HG02840 (cell line): ENCODE results near the gene PROC.

Experiments used
- ATAC-seq: cut with Tn5 transposase; IDR thresholded peaks from one replicate; pipeline ENCODE4 v1.9.1; 2021; ENCODE audit warnings: mild to moderate bottlenecking, moderate library complexity, moderate number of reproducible peaks; ENCODE audit not compliant: unreplicated experiment, low FRiP score

PROC gene

GRCh38 chr2:127418300-127419111 is at the start of gene PROC:
Gene PROC (plus strand): TSS chr2:127418427. CDS start chr2:127419943, 1,516 bp downstream.
- ATAC-seq = no peak

GRCh38 chr2:127370010-127370409 is 48.2 kb upstream of the PROC start:
- no peak for ATAC-seq

GRCh38 chr2:127371037-127371436 is 47.2 kb upstream of the PROC start:
- no peak for ATAC-seq

- no peak for ATAC-seq
Observed at GRCh38 chr2:127373362-127374083, 44.7 kb upstream of the PROC start.

- no peak for ATAC-seq
Observed at GRCh38 chr2:127376257-127376656, 42.0 kb upstream of the PROC start.

- no peak for ATAC-seq
Observed at GRCh38 chr2:127377262-127377661, 41.0 kb upstream of the PROC start.

- no peak for ATAC-seq
Observed at GRCh38 chr2:127378720-127379119, 39.5 kb upstream of the PROC start.

- ATAC-seq = no peak
Observed at GRCh38 chr2:127379712-127380355, 38.4 kb upstream of the PROC start.

GRCh38 chr2:127381762-127382161 is 36.5 kb upstream of the PROC start:
- ATAC-seq = no peak

- ATAC-seq = no peak
Observed at GRCh38 chr2:127382831-127383230, 35.4 kb upstream of the PROC start.

GRCh38 chr2:127384529-127384928 is 33.7 kb upstream of the PROC start:
- ATAC-seq = no peak

- no peak for ATAC-seq
Observed at GRCh38 chr2:127386246-127386645, 32.0 kb upstream of the PROC start.

- ATAC-seq = peak; percentile 68
Observed at GRCh38 chr2:127386764-127387654, 31.2 kb upstream of the PROC start.

- ATAC-seq = peak; percentile 69
Observed at GRCh38 chr2:127387655-127388422, 30.4 kb upstream of the PROC start, which contains the start of gene MAP3K2. Gene MAP3K2 (minus strand): TSS chr2:127387975. CDS start chr2:127343129, 44,846 bp downstream.

GRCh38 chr2:127388423-127389164 is 29.6 kb upstream of the PROC start:
- ATAC-seq = peak; percentile 3

- ATAC-seq = no peak
Observed at GRCh38 chr2:127389778-127390435, 28.3 kb upstream of the PROC start.

- no peak for ATAC-seq
Observed at GRCh38 chr2:127392133-127392827, 25.9 kb upstream of the PROC start.
